HG03460 (cell line): ENCODE results near the gene THOP1.

Experiments used
- ATAC-seq: cut with Tn5 transposase; IDR thresholded peaks from one replicate; pipeline ENCODE4 v1.9.1; 2021; ENCODE audit not compliant: unreplicated experiment

Gene THOP1

GRCh38 chr19:2785244-2785997 lies at the start of gene THOP1:
TSS of gene THOP1 (plus strand) at chr19:2785503. CDS start at chr19:2785663, 160 bp downstream.
- ATAC-seq = peak; percentile 49

GRCh38 chr19:2736550-2737190 lies 48.6 kb upstream of the THOP1 start:
- no peak for ATAC-seq

- peak; percentile 96 for ATAC-seq
Observed at GRCh38 chr19:2739602-2740313, 45.5 kb upstream of the THOP1 start, which contains the start of gene SLC39A3. TSS of gene SLC39A3 (minus strand) at chr19:2740017. CDS start at chr19:2737257, 2,760 bp downstream.

- ATAC-seq = no peak
Observed at GRCh38 chr19:2740314-2740656, 45.0 kb upstream of the THOP1 start.

- ATAC-seq = no peak
Observed at GRCh38 chr19:2743099-2743498, 42.2 kb upstream of the THOP1 start.

- no peak for ATAC-seq
Observed at GRCh38 chr19:2744113-2744512, 41.2 kb upstream of the THOP1 start.

- no peak for ATAC-seq
Observed at GRCh38 chr19:2747349-2747748, 38.0 kb upstream of the THOP1 start.

- no peak for ATAC-seq
Observed at GRCh38 chr19:2750808-2751437, 34.4 kb upstream of the THOP1 start.

GRCh38 chr19:2751438-2751830 lies 33.9 kb upstream of the THOP1 start:
- ATAC-seq = no peak

- no peak for ATAC-seq
Observed at GRCh38 chr19:2754659-2755447, 30.4 kb upstream of the THOP1 start.

GRCh38 chr19:2755448-2755705 lies 29.9 kb upstream of the THOP1 start:
- ATAC-seq = no peak

GRCh38 chr19:2755811-2756210 lies 29.5 kb upstream of the THOP1 start:
- ATAC-seq = no peak

GRCh38 chr19:2756477-2756876 lies 28.8 kb upstream of the THOP1 start:
- no peak for ATAC-seq

- no peak for ATAC-seq
Observed at GRCh38 chr19:2756921-2757881, 28.1 kb upstream of the THOP1 start.

GRCh38 chr19:2758601-2759313 lies 26.5 kb upstream of the THOP1 start:
- ATAC-seq = no peak

- no peak for ATAC-seq
Observed at GRCh38 chr19:2759362-2759761, 25.9 kb upstream of the THOP1 start.

GRCh38 chr19:2759965-2760364 lies 25.3 kb upstream of the THOP1 start:
- no peak for ATAC-seq

GRCh38 chr19:2761309-2761677 lies 24.0 kb upstream of the THOP1 start:
- ATAC-seq = no peak
